ENCODE measurements around the gene ATP11A. TPM values are rescaled to one million over a fixed set of nuclear protein-coding genes. Genes with fewer than 3 reads are reported as not detected.

The ATP11A gene
- total and polyA plus RNA-seq, 9 of the 15 experiments (the other 6 are each of a cell fraction or from before 2014, with no cell fraction given): 0.38 to 34.2 (median 4.2) TPM

- Histone ChIP-seq H3K36me3 (ENCODE audit: control insufficient read depth, insufficient read depth, low read length) (no peaks in the 10 kb centered on the region), H3K4me1 (replicated peaks in 1 of 2; ENCODE audit: control insufficient read depth in 2 of 2, insufficient read depth in 2 of 2, low read length in 2 of 2) (peaks cover 0 to 9% of the 10 kb centered on the region in 2 experiments; a peak in 2 of 5 replicates), H3K79me2 (ENCODE audit: control insufficient read depth, insufficient read depth, low read length) (peaks cover 12% of the 10 kb centered on the region; the same call in 2 of the 3 replicates), H2AFZ (ENCODE audit: low read depth, low read length) (no peak overlapping the region), H4K20me1 (replicated peaks; ENCODE audit: control insufficient read depth, insufficient read depth, low read length) (no peaks in the 10 kb centered on the region), H3K9me1 (ENCODE audit: control insufficient read depth, insufficient read depth, low read length) (no peaks in the 10 kb centered on the region), H3K4me2 (ENCODE audit: insufficient read depth, low read length) (no peak overlapping the region), H3K4me3 (no peak overlapping the region), H3K27ac (ENCODE audit: extremely low read depth, low read depth, low read length) (no peak overlapping the region), H3K9me3 (replicated peaks; ENCODE audit: control insufficient read depth, insufficient read depth, low read depth, low read length) (no peaks in the 10 kb centered on the region; the same call in 1 of the 2 replicates), H3K9ac (ENCODE audit: insufficient read depth in 1 of 2, low read depth in 2 of 2, low read length in 2 of 2) (no peak overlapping the region), H3K27me3 (ENCODE audit: control insufficient read depth in 2 of 2, insufficient read depth in 2 of 2, low read length in 2 of 2) (no peaks in the 10 kb centered on the region)
- FAIRE-seq (no peak), ATAC-seq (no peak), DNase-seq (ENCODE audit: extremely low read depth in 1 of 4, low spot score in 3 of 4) (no peak)
- intact Hi-C loops (cut with micrococcal nuclease) (no loop called here), in situ Hi-C loops (cut with MboI) (no loop called here)
- CTCF ChIA-PET (ENCODE audit: low intra/inter-chr PET ratio): no interaction called here
- POLR2A ChIA-PET: no interaction called here
- WGBS (ENCODE audit: insufficient coverage, low coverage, missing lambda C conversion rate): 96% methylated on average over 13 of the region's 27 CpGs
- TF ChIP-seq SMAD1 (IDR thresholded peaks at IDR 0.05; ENCODE audit: low read depth, low read length, partially characterized antibody) (no peak), XRCC5 (IDR thresholded peaks at IDR 0.05; ENCODE audit: low read depth, low read length) (no peak), PHF21A (IDR thresholded peaks at IDR 0.05; ENCODE audit: borderline replicate concordance, low read depth) (no peak), U2AF2 (optimal IDR thresholded peaks at IDR 0.05; ENCODE audit: low read depth, low read length) (no peak), YBX1 (IDR thresholded peaks at IDR 0.05) (no peak), ZNF586 (CRISPR knock-in tag; conservative IDR thresholded peaks at IDR 0.05) (no peak), RHOXF2B (CRISPR knock-in tag; conservative IDR thresholded peaks at IDR 0.05) (no peak), CREM (IDR thresholded peaks at IDR 0.05; ENCODE audit: low read depth) (no peak)
- TF ChIP-seq, protein P1, sequence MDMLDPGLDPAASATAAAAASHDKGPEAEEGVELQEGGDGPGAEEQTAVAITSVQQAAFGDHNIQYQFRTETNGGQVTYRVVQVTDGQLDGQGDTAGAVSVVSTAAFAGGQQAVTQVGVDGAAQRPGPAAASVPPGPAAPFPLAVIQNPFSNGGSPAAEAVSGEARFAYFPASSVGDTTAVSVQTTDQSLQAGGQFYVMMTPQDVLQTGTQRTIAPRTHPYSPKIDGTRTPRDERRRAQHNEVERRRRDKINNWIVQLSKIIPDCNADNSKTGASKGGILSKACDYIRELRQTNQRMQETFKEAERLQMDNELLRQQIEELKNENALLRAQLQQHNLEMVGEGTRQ (CRISPR knock-in tag; IDR thresholded peaks at IDR 0.05): no peak
- BruUV-seq (replicated peaks): no TSS peak
Measured at GRCh38 chr13:112777637-112778406, 88.0 kb downstream of the ATP11A start.
